Measurements from ENCODE around the gene KCTD15.

Gene KCTD15

GRCh38 chr19:33795370-33796163, 1.1 kb upstream of the KCTD15 start:
- peak; percentile 37 to 55 (median 50) for DNase-seq (ENCODE audit: low read depth in 2 of 3, low spot score in 1 of 3)

- no peak for DNase-seq (ENCODE audit: low read depth in 2 of 3, low spot score in 1 of 3)
Measured at GRCh38 chr19:33797802-33798671, 1.4 kb downstream of the KCTD15 start.

- no peak for DNase-seq (ENCODE audit: low read depth in 2 of 3, low spot score in 1 of 3)
Measured at GRCh38 chr19:33798681-33799111, 2.0 kb downstream of the KCTD15 start.

GRCh38 chr19:33799476-33799875, 2.8 kb downstream of the KCTD15 start:
- DNase-seq (ENCODE audit: low read depth in 2 of 3, low spot score in 1 of 3) = no peak

- no peak for DNase-seq (ENCODE audit: low read depth in 2 of 3, low spot score in 1 of 3)
Measured at GRCh38 chr19:33800012-33800680, 3.5 kb downstream of the KCTD15 start.

GRCh38 chr19:33801411-33801810, 4.7 kb downstream of the KCTD15 start:
- no peak for DNase-seq (ENCODE audit: low read depth in 2 of 3, low spot score in 1 of 3)

GRCh38 chr19:33802001-33802400, 5.3 kb downstream of the KCTD15 start:
- no peak for DNase-seq (ENCODE audit: low read depth in 2 of 3, low spot score in 1 of 3)

- DNase-seq (ENCODE audit: low read depth in 2 of 3, low spot score in 1 of 3) = no peak
Measured at GRCh38 chr19:33802801-33803200, 6.1 kb downstream of the KCTD15 start.

GRCh38 chr19:33803383-33803782, 6.7 kb downstream of the KCTD15 start:
- no peak for DNase-seq (ENCODE audit: low read depth in 2 of 3, low spot score in 1 of 3)

- DNase-seq (ENCODE audit: low read depth in 2 of 3, low spot score in 1 of 3) = no peak
Measured at GRCh38 chr19:33804021-33804799, 7.5 kb downstream of the KCTD15 start.

GRCh38 chr19:33805313-33805712, 8.6 kb downstream of the KCTD15 start:
- no peak for DNase-seq (ENCODE audit: low read depth in 2 of 3, low spot score in 1 of 3)

- no peak for DNase-seq (ENCODE audit: low read depth in 2 of 3, low spot score in 1 of 3)
Measured at GRCh38 chr19:33805840-33806433, 9.3 kb downstream of the KCTD15 start.

- no peak for DNase-seq (ENCODE audit: low read depth in 2 of 3, low spot score in 1 of 3)
Measured at GRCh38 chr19:33806434-33806881, 9.8 kb downstream of the KCTD15 start.

GRCh38 chr19:33808399-33808798, 11.7 kb downstream of the KCTD15 start:
- no peak for DNase-seq (ENCODE audit: low read depth in 2 of 3, low spot score in 1 of 3)

GRCh38 chr19:33809960-33810359, 13.3 kb downstream of the KCTD15 start:
- DNase-seq (ENCODE audit: low read depth in 2 of 3, low spot score in 1 of 3) = no peak

- no peak for DNase-seq (ENCODE audit: low read depth in 2 of 3, low spot score in 1 of 3)
Measured at GRCh38 chr19:33810821-33811220, 14.2 kb downstream of the KCTD15 start.

GRCh38 chr19:33811246-33811645, 14.6 kb downstream of the KCTD15 start:
- no peak for DNase-seq (ENCODE audit: low read depth in 2 of 3, low spot score in 1 of 3)

GRCh38 chr19:33811736-33812387, 15.2 kb downstream of the KCTD15 start:
- DNase-seq (ENCODE audit: low read depth in 2 of 3, low spot score in 1 of 3) = no peak

GRCh38 chr19:33812388-33813330, 16.0 kb downstream of the KCTD15 start:
- no peak for DNase-seq (ENCODE audit: low read depth in 2 of 3, low spot score in 1 of 3)

Data from stimulated activated CD4-positive, alpha-beta T cell treated with anti-CD3 and anti-CD28 coated beads, Interleukin-12 subunit alpha, Interleukin-12 subunit beta, amount 100 ng/mL, for 48 hours (primary cell).